ENCODE measurements around the gene DOCK2. TPM values are rescaled to one million over a fixed set of nuclear protein-coding genes. Genes with fewer than 3 reads are reported as not detected.

The DOCK2 gene
- polyA plus RNA-seq, 2 of the 4 experiments (the other 2 are of a cell fraction), result 2.1 to 4.6 TPM

GRCh38 chr5:169811023-169811422, 173.9 kb downstream of the DOCK2 start:
- H3K4me3 ChIP-seq, result no peak overlapping the region
- CTCF ChIA-PET, result no interaction called here
- TF ChIP-seq MAFK (IDR thresholded peaks at IDR 0.05; ENCODE audit: partially characterized antibody) (no peak), RARB (CRISPR knock-in tag; IDR thresholded peaks at IDR 0.05) (no peak), HOXA7 (CRISPR knock-in tag; IDR thresholded peaks at IDR 0.05) (no peak), SREBF2 (IDR thresholded peaks at IDR 0.05) (no peak), HOXB5 (CRISPR knock-in tag; IDR thresholded peaks at IDR 0.05) (no peak), CBX8 (IDR thresholded peaks at IDR 0.05) (no peak), NR3C1 (IDR thresholded peaks at IDR 0.05) (no peak), EHMT2 (IDR thresholded peaks at IDR 0.05; ENCODE audit: low read depth) (no peak), JUNB (IDR thresholded peaks at IDR 0.05) (no peak), ZFP36 (IDR thresholded peaks at IDR 0.05; ENCODE audit: borderline replicate concordance, partially characterized antibody) (no peak), FOSL2 (IDR thresholded peaks at IDR 0.05) (no peak), FOSL2 (CRISPR knock-in tag; IDR thresholded peaks at IDR 0.05) (no peak), RFX5 (IDR thresholded peaks at IDR 0.05) (no peak), CBX2 (IDR thresholded peaks at IDR 0.05; ENCODE audit: borderline replicate concordance, low read depth) (no peak), ELK1 (IDR thresholded peaks at IDR 0.05; ENCODE audit: low read depth, low read length) (no peak)
- POLR2A ChIA-PET, result no interaction called here
- FAIRE-seq (no peak), ATAC-seq (no peak), DNase-seq (ENCODE audit: low read depth in 1 of 2, low spot score in 1 of 2) (no peak)
- H3K9me3 ChIP-seq, result no peaks in the 10 kb centered on the region
- no peaks in the 10 kb centered on the region for H3K4me1 ChIP-seq
- no peak overlapping the region for H3K4me2 ChIP-seq
- WGBS (ENCODE audit: missing lambda C conversion rate), result 75% methylated on average over 5 of the region's 5 CpGs
- H3K27ac ChIP-seq, result no peak overlapping the region

- 58% methylated on average over 5 of the region's 5 CpGs for whole genome bisulfite sequencing (ENCODE audit: missing lambda C conversion rate)
- POLR2A ChIA-PET, result no interaction called here
- Histone ChIP-seq H3K4me3 (no peak overlapping the region), H3K4me2 (no peak overlapping the region), H3K4me1 (no peaks in the 10 kb centered on the region), H3K27ac (no peak overlapping the region), H3K9me3 (no peaks in the 10 kb centered on the region)
- no peak for DNase-seq (ENCODE audit: low read depth in 1 of 2, low spot score in 1 of 2)
- TF ChIP-seq JUNB (IDR thresholded peaks at IDR 0.05) (no peak), EP300 (IDR thresholded peaks at IDR 0.05) (no peak), SREBF2 (IDR thresholded peaks at IDR 0.05) (no peak)
- FAIRE-seq, result no peak
- no peak for ATAC-seq
- CTCF ChIA-PET, result interaction anchor here (1.1 kb wide), 1 partner anchor 169 kb away, joined by 4 read pairs; the partner anchor contains the start of gene INSYN2B
Measured at GRCh38 chr5:169811680-169812079, 174.6 kb downstream of the DOCK2 start.

DNA sequence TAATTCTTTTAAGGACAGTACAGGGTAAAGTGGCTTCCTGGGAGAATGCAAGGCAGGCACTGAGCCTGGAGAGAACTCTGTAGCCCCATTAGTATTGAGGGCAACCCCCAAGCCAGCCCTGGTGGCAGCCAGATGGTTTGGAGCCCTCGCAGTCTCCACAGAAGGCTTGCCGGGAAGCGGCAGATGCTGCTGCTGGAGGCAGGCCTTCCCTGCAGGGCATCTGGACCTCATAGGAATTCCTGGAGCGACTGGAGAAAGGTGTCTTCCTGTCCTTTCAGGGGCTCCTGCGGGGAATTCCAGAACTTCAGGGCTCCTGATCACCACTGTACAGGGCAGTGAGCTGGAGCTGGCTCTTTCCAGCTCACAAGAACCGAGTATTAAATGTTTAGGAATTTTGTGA, 175.7 kb downstream of the DOCK2 start:
- Histone ChIP-seq H3K4me3 (no peak overlapping the region), H3K4me1 (no peaks in the 10 kb centered on the region), H3K9me3 (no peaks in the 10 kb centered on the region), H3K4me2 (no peak overlapping the region), H3K27ac (no peak overlapping the region)
- FAIRE-seq (no peak), ATAC-seq (no peak), DNase-seq (ENCODE audit: low read depth in 1 of 2, low spot score in 1 of 2) (no peak)
- POLR2A ChIA-PET, result no interaction called here
- WGBS (ENCODE audit: missing lambda C conversion rate), result 68% methylated on average over 6 of the region's 6 CpGs
- CTCF ChIA-PET, result interaction anchor here (0.6 kb wide), 1 partner anchor 70 kb away, joined by 3 read pairs; no protein-coding TSS in a partner anchor
- TF ChIP-seq POLR2A (IDR thresholded peaks at IDR 0.05; ENCODE audit: low read length), result no peak
- TF ChIP-seq, protein P1, sequence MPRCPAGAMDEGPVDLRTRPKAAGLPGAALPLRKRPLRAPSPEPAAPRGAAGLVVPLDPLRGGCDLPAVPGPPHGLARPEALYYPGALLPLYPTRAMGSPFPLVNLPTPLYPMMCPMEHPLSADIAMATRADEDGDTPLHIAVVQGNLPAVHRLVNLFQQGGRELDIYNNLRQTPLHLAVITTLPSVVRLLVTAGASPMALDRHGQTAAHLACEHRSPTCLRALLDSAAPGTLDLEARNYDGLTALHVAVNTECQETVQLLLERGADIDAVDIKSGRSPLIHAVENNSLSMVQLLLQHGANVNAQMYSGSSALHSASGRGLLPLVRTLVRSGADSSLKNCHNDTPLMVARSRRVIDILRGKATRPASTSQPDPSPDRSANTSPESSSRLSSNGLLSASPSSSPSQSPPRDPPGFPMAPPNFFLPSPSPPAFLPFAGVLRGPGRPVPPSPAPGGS (IDR thresholded peaks at IDR 0.05), result no peak
- no peak for TF ChIP-seq FOSB (CRISPR knock-in tag; IDR thresholded peaks at IDR 0.05)
- TF ChIP-seq CBX8 (IDR thresholded peaks at IDR 0.05), result no peak
- TF ChIP-seq FOXS1 (CRISPR knock-in tag; IDR thresholded peaks at IDR 0.05), result no peak
- TF ChIP-seq HOXB13 (CRISPR knock-in tag; IDR thresholded peaks at IDR 0.05; ENCODE audit: low read depth), result no peak
- TF ChIP-seq CBX2 (IDR thresholded peaks at IDR 0.05; ENCODE audit: borderline replicate concordance, low read depth), result no peak
- TF ChIP-seq ZC3H11A (IDR thresholded peaks at IDR 0.05), result no peak
- no peak for TF ChIP-seq MAZ (IDR thresholded peaks at IDR 0.05; ENCODE audit: borderline replicate concordance, low read depth, low read length)
- no peak for TF ChIP-seq ELK1 (IDR thresholded peaks at IDR 0.05; ENCODE audit: low read depth, low read length)
- TF ChIP-seq ZSCAN20 (CRISPR knock-in tag; IDR thresholded peaks at IDR 0.05), result no peak
- no peak for TF ChIP-seq HDAC2 (IDR thresholded peaks at IDR 0.05)
- TF ChIP-seq NR3C1 (IDR thresholded peaks at IDR 0.05), result no peak
- TF ChIP-seq CEBPB (IDR thresholded peaks at IDR 0.05), result no peak
- no peak for TF ChIP-seq ATOH8 (CRISPR knock-in tag; IDR thresholded peaks at IDR 0.05; ENCODE audit: low read depth)
- TF ChIP-seq MAFK (IDR thresholded peaks at IDR 0.05; ENCODE audit: partially characterized antibody), result no peak
- TF ChIP-seq, protein P2, sequence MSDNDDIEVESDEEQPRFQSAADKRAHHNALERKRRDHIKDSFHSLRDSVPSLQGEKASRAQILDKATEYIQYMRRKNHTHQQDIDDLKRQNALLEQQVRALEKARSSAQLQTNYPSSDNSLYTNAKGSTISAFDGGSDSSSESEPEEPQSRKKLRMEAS (IDR thresholded peaks at IDR 0.05), result no peak
- no peak for TF ChIP-seq SMC3 (IDR thresholded peaks at IDR 0.05)

All from A549 (cell line).